ENCODE measurements around the gene KRTAP12-3. TPM values are rescaled to one million over a fixed set of nuclear protein-coding genes. Genes with fewer than 3 reads are reported as not detected.

Gene KRTAP12-3
- total and polyA plus RNA-seq, 8 donors, result not detected

DNA sequence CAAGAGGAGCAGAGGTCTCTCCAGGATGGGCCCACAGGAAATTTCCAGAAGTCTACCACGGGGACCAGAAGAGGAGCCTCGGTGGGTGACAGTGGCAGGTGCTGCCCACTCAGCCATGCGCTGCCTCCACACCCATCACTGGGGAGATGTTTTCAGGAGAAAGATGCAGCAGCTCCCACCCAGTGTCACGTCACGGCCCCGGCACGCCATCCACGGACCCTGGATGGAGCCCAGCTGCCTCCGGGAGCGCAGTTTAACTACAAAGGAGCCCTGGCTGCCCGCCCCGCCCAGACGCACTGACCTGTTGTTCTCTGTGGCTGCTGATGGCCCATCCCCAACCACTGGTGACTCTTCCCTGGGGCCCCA is 46.9 kb downstream of the KRTAP12-3 start:
- Histone ChIP-seq H3K4me3 (no peak overlapping the region), H3K4me1 (no peaks in the 10 kb centered on the region), H3K27me3 (peaks cover 0 to 14% (median 4%) of the 10 kb centered on the region in 4 donors), H3K36me3 (no peaks in the 10 kb centered on the region), H3K27ac (no peak overlapping the region), H3K9me3 (no peaks in the 10 kb centered on the region)
- intact Hi-C loops (cut with DNase I), result no loop called here
- WGBS, 2 donors, result 32 to 36% methylated on average over 13 of the region's 13 CpGs
- ATAC-seq (no peak), FAIRE-seq (no peak), DNase-seq (no peak)
- TF ChIP-seq, protein P1, sequence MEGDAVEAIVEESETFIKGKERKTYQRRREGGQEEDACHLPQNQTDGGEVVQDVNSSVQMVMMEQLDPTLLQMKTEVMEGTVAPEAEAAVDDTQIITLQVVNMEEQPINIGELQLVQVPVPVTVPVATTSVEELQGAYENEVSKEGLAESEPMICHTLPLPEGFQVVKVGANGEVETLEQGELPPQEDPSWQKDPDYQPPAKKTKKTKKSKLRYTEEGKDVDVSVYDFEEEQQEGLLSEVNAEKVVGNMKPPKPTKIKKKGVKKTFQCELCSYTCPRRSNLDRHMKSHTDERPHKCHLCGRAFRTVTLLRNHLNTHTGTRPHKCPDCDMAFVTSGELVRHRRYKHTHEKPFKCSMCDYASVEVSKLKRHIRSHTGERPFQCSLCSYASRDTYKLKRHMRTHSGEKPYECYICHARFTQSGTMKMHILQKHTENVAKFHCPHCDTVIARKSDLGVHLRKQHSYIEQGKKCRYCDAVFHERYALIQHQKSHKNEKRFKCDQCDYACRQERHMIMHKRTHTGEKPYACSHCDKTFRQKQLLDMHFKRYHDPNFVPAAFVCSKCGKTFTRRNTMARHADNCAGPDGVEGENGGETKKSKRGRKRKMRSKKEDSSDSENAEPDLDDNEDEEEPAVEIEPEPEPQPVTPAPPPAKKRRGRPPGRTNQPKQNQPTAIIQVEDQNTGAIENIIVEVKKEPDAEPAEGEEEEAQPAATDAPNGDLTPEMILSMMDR (IDR thresholded peaks at IDR 0.05), result no peak

- Histone ChIP-seq H3K27ac (no peak overlapping the region), H3K36me3 (no peaks in the 10 kb centered on the region), H3K27me3 (peaks cover 0 to 25% (median 4%) of the 10 kb centered on the region in 4 donors), H3K4me1 (no peaks in the 10 kb centered on the region), H3K9me3 (no peaks in the 10 kb centered on the region), H3K4me3 (no peak overlapping the region)
- WGBS, 2 donors, result 16 to 22% methylated on average over 52 to 54 of the region's 54 CpGs
- DNase-seq (no peak), ATAC-seq (no peak), FAIRE-seq (no peak)
- TF ChIP-seq, protein P1 (IDR thresholded peaks at IDR 0.05), result no peak
- intact Hi-C loops (cut with DNase I), result no loop called here
Observed at GRCh38 chr21:44706026-44706705, 48.4 kb downstream of the KRTAP12-3 start.

GRCh38 chr21:44706706-44707581 is 49.2 kb downstream of the KRTAP12-3 start:
- DNase-seq (no peak), ATAC-seq (no peak), FAIRE-seq (no peak)
- Histone ChIP-seq H3K4me1 (no peaks in the 10 kb centered on the region), H3K27ac (no peak overlapping the region), H3K9me3 (no peaks in the 10 kb centered on the region), H3K27me3 (peaks cover 0 to 25% (median 4%) of the 10 kb centered on the region in 4 donors), H3K4me3 (no peak overlapping the region), H3K36me3 (no peaks in the 10 kb centered on the region)
- WGBS, 2 donors, result 10 to 23% methylated on average over 42 to 46 of the region's 46 CpGs
- intact Hi-C loops (cut with DNase I), result no loop called here
- TF ChIP-seq, protein P1 (IDR thresholded peaks at IDR 0.05), result no peak

Other genes starting within 250 kb of the KRTAP12-3 start
- gene LRRC3, start 202.4 kb upstream of the KRTAP12-3 start, total RNA-seq, result 1 to 10 TPM in 1 of 6 donors, under 1 TPM in 5; 0.35 to 1.7 (median 0.45) TPM
- under 1 TPM; 0.46 to 0.66 TPM for gene LRRC3, start 202.4 kb upstream of the KRTAP12-3 start, polyA plus RNA-seq
- gene KRTAP10-1, start 117.7 kb upstream of the KRTAP12-3 start, total RNA-seq, result not detected
- not detected for gene KRTAP10-1, start 117.7 kb upstream of the KRTAP12-3 start, polyA plus RNA-seq
- not detected for gene KRTAP10-2, start 106.4 kb upstream of the KRTAP12-3 start, total RNA-seq
- gene KRTAP10-2, start 106.4 kb upstream of the KRTAP12-3 start, polyA plus RNA-seq, result not detected
- gene KRTAP10-3, start 99.1 kb upstream of the KRTAP12-3 start, total RNA-seq, result not detected
- gene KRTAP10-3, start 99.1 kb upstream of the KRTAP12-3 start, polyA plus RNA-seq, result not detected
- not detected for gene KRTAP10-4, start 84.2 kb upstream of the KRTAP12-3 start, total RNA-seq
- gene KRTAP10-4, start 84.2 kb upstream of the KRTAP12-3 start, polyA plus RNA-seq, result not detected
- gene KRTAP10-5, start 77.3 kb upstream of the KRTAP12-3 start, total RNA-seq, result not detected
- not detected for gene KRTAP10-5, start 77.3 kb upstream of the KRTAP12-3 start, polyA plus RNA-seq
- not detected for gene KRTAP10-6, start 65.4 kb upstream of the KRTAP12-3 start, total RNA-seq
- not detected for gene KRTAP10-6, start 65.4 kb upstream of the KRTAP12-3 start, polyA plus RNA-seq
- not detected for gene KRTAP10-7, start 57.3 kb upstream of the KRTAP12-3 start, total RNA-seq
- not detected for gene KRTAP10-7, start 57.3 kb upstream of the KRTAP12-3 start, polyA plus RNA-seq
- gene KRTAP10-8, start 45.9 kb upstream of the KRTAP12-3 start, total RNA-seq, result not detected
- not detected for gene KRTAP10-8, start 45.9 kb upstream of the KRTAP12-3 start, polyA plus RNA-seq
- not detected for gene KRTAP10-9, start 30.8 kb upstream of the KRTAP12-3 start, total RNA-seq
- gene KRTAP10-9, start 30.8 kb upstream of the KRTAP12-3 start, polyA plus RNA-seq, result not detected
- not detected for gene KRTAP10-10, start 20.6 kb upstream of the KRTAP12-3 start, total RNA-seq
- not detected for gene KRTAP10-10, start 20.6 kb upstream of the KRTAP12-3 start, polyA plus RNA-seq
- not detected for gene KRTAP10-11, start 11.5 kb upstream of the KRTAP12-3 start, total RNA-seq
- gene KRTAP10-11, start 11.5 kb upstream of the KRTAP12-3 start, polyA plus RNA-seq, result not detected
- not detected for gene KRTAP12-4, start 3.3 kb upstream of the KRTAP12-3 start, total RNA-seq
- not detected for gene KRTAP12-4, start 3.3 kb upstream of the KRTAP12-3 start, polyA plus RNA-seq
- gene KRTAP12-2, start 9.0 kb downstream of the KRTAP12-3 start, total RNA-seq, result not detected
- not detected for gene KRTAP12-2, start 9.0 kb downstream of the KRTAP12-3 start, polyA plus RNA-seq
- gene KRTAP12-1, start 24.2 kb downstream of the KRTAP12-3 start, total RNA-seq, result not detected
- not detected for gene KRTAP12-1, start 24.2 kb downstream of the KRTAP12-3 start, polyA plus RNA-seq
- gene KRTAP10-12, start 39.2 kb downstream of the KRTAP12-3 start, total RNA-seq, result not detected
- not detected for gene KRTAP10-12, start 39.2 kb downstream of the KRTAP12-3 start, polyA plus RNA-seq
- gene TSPEAR, start 53.6 kb downstream of the KRTAP12-3 start, total RNA-seq, result under 1 TPM in 5 of 6 donors, not detected in 1; 0.05 to 0.31 (median 0.17) TPM
- gene TSPEAR, start 53.6 kb downstream of the KRTAP12-3 start, polyA plus RNA-seq, result 1 to 10 TPM in 1 of 2 donors, under 1 TPM in 1; 0.42 to 1.4 TPM
- gene UBE2G2, start 143.9 kb downstream of the KRTAP12-3 start, total RNA-seq, result 10 to 100 TPM; 30.5 to 48.0 (median 39.7) TPM
- gene UBE2G2, start 143.9 kb downstream of the KRTAP12-3 start, polyA plus RNA-seq, result 10 to 100 TPM; 44.6 to 53.2 TPM
- 10 to 100 TPM; 17.3 to 29.1 (median 21.7) TPM for gene SUMO3, start 160.1 kb downstream of the KRTAP12-3 start, total RNA-seq
- 10 to 100 TPM; 14.0 to 29.1 TPM for gene SUMO3, start 160.1 kb downstream of the KRTAP12-3 start, polyA plus RNA-seq
- 100 to 1,000 TPM in 1 of 6 donors, 10 to 100 TPM in 5; 47.3 to 118 (median 60.6) TPM for gene PTTG1IP, start 215.8 kb downstream of the KRTAP12-3 start, total RNA-seq
- gene PTTG1IP, start 215.8 kb downstream of the KRTAP12-3 start, polyA plus RNA-seq, result 10 to 100 TPM; 44.9 to 71.0 TPM